HS-27A (cell line): ENCODE data around the gene IREB2.
"Not testable (repeated sequence)": the region's sequence is repeated elsewhere in the genome, so short reads cannot be mapped to it uniquely, and the experiment has no call there.

Experiments
- DNase-seq: peaks from one replicate; pipeline ENCODE4 v3.0.0-alpha.2; 2012; ENCODE audit warnings: low read depth, missing footprints

IREB2 gene

DNA sequence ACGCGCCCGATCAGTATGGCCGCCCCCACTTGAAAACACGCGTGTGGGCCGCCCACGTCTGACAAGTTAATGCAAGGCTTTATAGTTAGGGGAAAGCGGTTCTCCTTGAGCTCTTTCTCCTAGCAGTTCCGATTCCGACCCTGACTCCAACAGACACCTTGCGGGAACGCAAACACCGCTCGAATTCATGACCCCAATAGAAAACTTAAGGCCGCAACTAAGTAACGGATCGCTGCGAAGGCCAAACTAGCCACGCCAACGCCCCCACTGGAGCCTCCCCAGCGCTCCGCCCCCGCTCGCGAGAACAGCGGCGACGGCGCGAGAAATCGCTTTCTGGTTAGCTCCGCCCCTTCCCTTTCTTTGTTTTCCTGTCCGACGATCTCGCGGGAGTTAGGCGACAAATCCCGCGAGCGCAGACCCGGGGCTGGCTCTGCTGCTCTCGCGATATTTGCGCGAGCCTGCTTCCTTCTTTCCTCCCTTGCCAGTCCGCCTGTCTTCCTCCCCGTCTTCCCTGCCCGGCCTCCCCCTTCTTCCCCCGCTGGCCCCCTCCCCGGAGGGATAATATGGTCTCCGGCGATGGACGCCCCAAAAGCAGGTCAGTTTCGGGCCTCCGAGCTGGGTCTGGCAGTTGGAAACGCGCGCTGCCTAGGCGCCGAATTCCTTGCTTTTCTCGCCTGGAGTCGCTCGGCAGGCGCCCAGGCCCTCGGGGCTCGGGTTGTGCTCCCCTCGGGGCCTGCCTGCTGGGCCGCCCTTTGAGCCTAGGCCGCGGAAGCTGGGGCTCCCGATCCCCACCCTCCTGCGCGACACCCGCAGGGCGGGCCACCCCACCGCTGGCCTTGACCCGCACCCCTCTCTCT, at the start of gene IREB2:
IREB2 (plus strand) TSS at position 455 of the 857 bp plus-strand sequence; CDS start at position 577, 122 bp downstream.
- peak; percentile 99 for DNase-seq

DNA sequence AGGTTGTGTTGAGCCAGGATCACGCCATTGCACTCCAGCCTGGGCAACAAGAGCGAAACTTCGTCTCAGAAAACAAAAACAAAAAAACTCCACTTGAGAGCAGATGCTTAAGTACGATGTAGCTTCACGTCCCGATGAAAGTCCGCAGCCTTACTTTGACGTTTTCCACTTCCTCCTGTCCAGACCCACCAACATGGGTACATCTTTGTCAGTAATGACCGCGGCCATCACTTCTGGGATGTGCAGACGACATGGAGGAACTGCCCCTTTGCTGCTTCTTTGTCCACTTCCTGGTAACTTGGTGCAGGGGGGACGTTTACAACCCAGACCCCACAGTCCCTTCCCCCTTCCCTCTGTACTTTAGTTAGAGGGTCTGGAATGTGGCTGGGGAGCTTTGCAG, 49.2 kb upstream of the IREB2 start:
- DNase-seq: no peak

- no peak for DNase-seq
Measured at GRCh38 chr15:78389322-78389721, 48.7 kb upstream of the IREB2 start.

DNA sequence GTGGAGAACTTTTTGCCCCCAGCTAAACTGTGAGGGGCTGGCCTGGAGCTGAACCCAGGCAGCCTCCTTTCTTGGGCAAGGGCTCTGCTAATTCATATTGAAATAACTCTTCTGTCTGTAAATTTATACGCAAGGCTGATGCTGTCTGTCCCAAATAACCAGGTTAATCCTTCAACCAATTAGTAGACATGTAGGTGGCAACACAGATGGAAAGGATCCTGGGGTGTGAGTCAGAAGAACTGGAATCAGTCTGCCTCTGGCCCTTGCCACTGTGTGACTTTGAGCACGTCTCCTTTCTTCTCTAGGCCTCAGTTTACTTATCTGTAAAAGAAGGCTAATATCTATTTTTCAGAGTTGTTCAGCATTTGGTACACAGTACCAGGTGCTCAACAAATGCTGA, 48.3 kb upstream of the IREB2 start:
- DNase-seq: no peak

DNA sequence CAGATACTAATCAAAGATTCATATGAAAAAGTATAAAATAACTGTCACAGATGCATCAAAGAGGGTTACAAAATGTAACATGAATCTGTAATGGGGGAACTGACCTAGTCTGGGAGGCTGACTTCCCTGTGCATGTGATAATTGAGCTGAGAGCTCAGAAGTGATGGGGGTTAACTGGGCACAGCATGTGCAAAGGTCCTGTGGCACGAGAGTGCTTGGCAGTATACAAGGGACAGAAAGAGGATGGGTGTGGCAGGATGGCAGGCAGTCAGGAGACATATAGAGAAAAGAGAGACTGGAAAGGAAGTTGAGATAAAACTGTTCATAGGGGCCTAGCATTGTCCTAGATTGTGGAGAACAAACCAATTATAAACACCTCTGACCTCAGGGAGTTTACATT, 47.8 kb upstream of the IREB2 start:
- no peak for DNase-seq

GRCh38 chr15:78390826-78391225, 47.2 kb upstream of the IREB2 start:
- no peak for DNase-seq

DNA sequence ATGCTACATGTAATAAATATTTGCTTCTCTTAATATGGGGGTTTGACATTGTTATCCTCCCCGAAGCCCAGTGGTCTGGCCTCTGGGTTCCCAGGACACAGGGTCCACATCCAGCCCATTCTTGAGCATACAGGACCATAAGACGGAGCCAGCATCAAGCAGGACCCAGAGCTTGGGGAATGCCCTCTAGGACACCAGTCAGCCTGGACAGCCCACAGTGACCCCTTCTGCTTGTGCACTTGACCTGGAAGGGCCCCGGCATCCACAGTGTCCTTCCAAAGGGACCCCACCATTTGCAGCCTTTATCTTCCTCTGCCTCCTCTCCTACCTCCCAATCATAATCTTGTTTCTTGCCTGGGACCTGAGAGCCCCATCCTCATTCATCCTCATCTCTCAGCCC, 46.2 kb upstream of the IREB2 start:
- no peak for DNase-seq

DNA sequence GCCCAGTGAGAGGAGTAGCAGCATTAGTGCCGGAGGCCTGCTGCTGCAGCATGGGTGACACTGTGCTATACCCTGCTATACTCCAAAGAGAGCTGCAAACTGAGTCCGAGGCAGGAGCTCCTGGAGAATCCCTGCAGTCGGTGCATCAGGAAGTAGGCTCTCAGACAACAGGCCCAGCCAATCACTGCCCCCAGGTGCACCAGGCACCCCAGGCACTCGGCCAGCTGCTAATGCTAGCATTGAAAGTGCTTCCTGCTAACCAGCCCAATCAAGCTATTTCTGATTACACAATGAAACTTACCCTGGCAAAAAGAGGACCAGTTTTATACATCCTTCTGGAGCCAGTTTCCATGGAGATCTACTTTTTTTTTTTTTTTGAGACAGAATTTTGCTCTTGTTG, 45.6 kb upstream of the IREB2 start:
- no peak for DNase-seq

DNA sequence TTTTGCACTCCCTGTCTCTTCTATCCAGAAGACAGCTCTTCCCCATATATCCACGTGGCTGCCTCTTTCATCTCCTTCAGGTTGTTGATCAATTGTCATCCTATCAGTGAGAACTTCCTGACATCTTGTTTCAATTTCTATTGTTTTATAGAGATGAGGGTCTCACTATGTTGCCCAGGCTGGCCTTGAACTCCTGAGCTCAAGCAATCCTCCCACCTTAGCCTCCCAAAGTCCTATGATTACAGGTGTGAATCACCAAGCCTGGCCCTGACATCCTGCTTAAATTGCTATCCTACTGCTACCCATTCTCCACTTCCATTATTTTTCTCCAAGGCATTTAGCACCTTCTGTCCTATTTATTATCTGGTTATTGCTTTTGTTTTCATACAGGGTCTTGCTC, 44.9 kb upstream of the IREB2 start:
- no peak for DNase-seq

- no peak for DNase-seq
Measured at GRCh38 chr15:78394026-78394425, 44.0 kb upstream of the IREB2 start.

GRCh38 chr15:78394981-78395616, 42.9 kb upstream of the IREB2 start:
- no peak for DNase-seq

GRCh38 chr15:78396186-78396814, 41.7 kb upstream of the IREB2 start:
- DNase-seq: no peak

DNA sequence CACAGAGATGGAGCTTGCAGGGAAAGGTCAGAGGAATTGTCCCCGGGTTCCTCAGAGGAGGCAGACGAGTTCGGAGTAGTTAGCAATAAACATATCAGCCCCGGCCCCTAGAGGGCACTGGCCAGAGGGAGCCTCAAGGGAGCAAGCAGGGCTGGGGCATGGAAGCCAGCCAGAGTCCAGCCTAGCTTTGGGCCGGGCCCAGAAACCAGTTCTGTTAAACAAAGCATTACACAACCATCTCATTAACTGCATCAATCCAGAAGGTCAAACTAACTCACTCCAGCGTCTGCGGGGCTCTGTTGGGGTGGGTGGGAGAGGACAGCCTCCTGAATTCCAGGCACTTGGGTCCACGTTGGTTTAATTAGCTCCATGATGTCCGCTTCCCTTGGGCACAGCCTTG, 41.0 kb upstream of the IREB2 start:
- DNase-seq: no peak

GRCh38 chr15:78397382-78397781, 40.6 kb upstream of the IREB2 start:
- no peak for DNase-seq

- DNase-seq: no peak
Measured at GRCh38 chr15:78398076-78398825, 39.8 kb upstream of the IREB2 start.

- DNase-seq: no peak
Measured at GRCh38 chr15:78399091-78399490, 38.9 kb upstream of the IREB2 start.

DNA sequence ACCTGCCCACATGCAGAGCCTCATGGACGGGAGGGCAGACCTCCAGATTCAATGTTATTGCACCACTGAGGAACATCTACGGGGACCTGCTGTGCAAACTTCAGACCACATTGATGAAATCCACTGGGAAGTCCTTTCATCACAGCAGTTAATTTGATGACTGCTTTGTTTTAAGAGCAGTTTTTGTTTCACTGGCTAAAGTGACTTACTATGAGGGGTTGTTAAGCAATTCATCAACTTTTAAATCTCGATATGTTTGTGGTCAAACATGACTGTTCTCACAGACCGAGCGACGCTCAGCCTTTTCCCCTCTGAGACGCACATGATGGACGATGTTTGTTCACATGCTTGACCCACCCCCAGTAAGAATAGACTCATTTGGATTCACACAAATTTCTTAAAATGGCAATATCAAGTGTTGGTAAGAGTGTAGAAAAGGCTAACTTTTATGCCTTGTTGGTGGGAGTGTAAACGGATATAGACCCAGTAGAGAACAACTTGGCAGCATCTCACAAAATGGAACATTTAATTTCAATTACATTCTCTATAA, 35.9 kb upstream of the IREB2 start:
- DNase-seq: no peak

GRCh38 chr15:78404125-78404524, 33.9 kb upstream of the IREB2 start:
- no peak for DNase-seq

DNA sequence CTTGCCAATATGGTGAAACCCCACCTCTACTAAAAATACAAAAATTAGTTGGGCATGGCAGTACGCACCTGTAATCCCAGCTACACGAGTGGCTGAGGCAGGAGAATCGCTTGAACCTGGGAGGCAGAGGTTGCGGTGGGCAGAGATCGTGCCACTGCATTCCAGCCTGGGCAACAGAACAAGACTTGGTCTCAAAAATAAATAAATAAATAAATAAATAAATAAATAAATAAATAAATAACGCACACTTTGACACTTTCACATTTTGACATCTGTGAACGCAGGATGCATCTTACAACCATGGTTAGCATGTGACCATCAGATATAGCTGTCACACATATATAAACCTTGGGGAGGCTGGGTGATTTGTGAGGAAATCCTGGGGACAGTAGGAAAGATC, 33.2 kb upstream of the IREB2 start:
- DNase-seq: not testable (repeated sequence)

DNA sequence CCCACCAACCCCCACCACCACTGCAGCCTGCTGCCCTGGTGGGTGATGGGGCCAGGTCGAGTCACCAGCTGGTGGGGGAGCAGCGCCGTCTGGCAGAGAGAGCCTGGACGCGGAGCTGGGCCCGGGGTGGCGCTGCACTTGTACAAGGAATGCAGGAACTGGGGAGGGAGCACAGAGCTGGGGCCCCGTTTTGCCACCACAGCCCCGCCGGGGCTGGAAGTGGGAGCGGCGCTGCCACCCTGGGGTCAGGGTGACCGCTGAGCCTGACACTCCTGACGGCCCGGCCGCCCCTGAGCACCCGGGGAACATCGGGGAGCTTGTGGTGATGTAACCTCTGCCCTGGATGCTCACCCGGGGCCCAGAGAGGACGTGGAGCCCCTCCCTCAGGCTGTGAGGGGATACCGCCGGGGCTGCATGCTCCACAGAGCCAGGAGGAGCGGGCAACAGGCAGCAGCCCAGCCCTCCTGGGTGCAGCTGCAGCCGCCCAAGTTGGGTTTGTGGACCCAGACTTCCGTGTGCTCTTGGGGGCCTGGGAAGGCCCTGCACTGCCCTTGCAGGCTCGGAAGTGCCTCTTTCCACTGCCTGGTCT, 32.6 kb upstream of the IREB2 start:
- DNase-seq: no peak

- no peak for DNase-seq
Measured at GRCh38 chr15:78406016-78406585, 31.9 kb upstream of the IREB2 start.
